Measurements from ENCODE around the gene CYP51A1.

CYP51A1 gene

DNA sequence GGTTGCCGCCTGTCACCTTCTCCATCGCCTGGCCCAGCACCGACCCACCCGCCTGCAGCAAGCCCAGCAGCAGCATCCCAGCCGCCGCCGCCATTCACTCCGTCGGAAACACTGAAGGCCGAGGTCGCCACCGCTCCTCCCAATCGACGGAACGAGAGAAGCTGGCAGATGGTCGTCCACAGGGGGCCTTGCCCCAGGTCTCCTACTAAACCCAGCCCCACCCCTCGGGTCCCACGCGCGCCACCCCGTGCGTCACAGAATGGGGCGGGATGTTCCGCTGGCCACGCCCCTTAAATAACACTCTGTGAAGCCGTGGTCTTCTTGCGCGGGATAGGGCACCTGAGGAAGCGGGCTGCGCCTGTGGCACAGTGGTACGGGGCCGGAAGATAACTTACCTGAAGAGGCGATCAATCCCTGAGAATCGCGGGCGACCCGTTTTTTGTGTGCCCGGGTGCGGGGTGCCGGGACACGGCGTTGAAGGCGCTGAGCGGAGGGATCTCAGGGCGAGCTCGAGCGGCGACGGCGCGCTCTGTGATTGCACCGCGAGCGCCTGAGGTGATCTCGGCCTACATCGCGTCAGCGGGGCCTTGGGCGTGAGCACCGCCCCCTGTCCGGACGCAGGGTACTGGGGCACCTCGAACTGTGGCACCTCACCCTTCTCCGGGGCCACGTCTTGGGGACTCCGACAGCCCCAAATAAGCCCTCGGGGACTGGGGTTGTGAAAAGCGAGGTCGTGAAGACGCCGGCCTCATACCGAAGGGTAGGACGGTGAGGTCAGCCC lies at the start of gene CYP51A1:
TSS of gene CYP51A1 (minus strand) at position 207 of the 781 bp plus-strand sequence. CDS start at position 94, 113 bp downstream.
- TF ChIP-seq, protein P1, sequence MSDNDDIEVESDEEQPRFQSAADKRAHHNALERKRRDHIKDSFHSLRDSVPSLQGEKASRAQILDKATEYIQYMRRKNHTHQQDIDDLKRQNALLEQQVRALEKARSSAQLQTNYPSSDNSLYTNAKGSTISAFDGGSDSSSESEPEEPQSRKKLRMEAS (IDR thresholded peaks at IDR 0.05): peak; percentile 70
- TF ChIP-seq YY1 (IDR thresholded peaks at IDR 0.05; ENCODE audit: low read depth) (peak; percentile 31; the same call in 1 of the 2 replicates), TCF12 (IDR thresholded peaks at IDR 0.05; ENCODE audit: low read depth) (peak; percentile 55), EGR1 (IDR thresholded peaks at IDR 0.05) (no peak), CREB1 (IDR thresholded peaks at IDR 0.05; ENCODE audit: low read depth) (peak; percentile 84), CEBPB (IDR thresholded peaks at IDR 0.05) (peak; percentile 47; the same call in 1 of the 2 replicates), RAD21 (IDR thresholded peaks at IDR 0.05; ENCODE audit: low read depth) (no peak), ZBTB7A (IDR thresholded peaks at IDR 0.05; ENCODE audit: low read depth) (no peak), NFIC (IDR thresholded peaks at IDR 0.05) (no peak), EP300 (IDR thresholded peaks at IDR 0.05; ENCODE audit: borderline replicate concordance) (no peak), FOXM1 (IDR thresholded peaks at IDR 0.05; ENCODE audit: borderline replicate concordance, low read depth) (no peak), TAF1 (IDR thresholded peaks at IDR 0.05; ENCODE audit: low read depth) (peak; percentile 88), TEAD4 (IDR thresholded peaks at IDR 0.05) (no peak)
- TF ChIP-seq, protein P2, sequence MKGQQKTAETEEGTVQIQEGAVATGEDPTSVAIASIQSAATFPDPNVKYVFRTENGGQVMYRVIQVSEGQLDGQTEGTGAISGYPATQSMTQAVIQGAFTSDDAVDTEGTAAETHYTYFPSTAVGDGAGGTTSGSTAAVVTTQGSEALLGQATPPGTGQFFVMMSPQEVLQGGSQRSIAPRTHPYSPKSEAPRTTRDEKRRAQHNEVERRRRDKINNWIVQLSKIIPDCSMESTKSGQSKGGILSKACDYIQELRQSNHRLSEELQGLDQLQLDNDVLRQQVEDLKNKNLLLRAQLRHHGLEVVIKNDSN (IDR thresholded peaks at IDR 0.05): no peak
- TF ChIP-seq, protein P3, sequence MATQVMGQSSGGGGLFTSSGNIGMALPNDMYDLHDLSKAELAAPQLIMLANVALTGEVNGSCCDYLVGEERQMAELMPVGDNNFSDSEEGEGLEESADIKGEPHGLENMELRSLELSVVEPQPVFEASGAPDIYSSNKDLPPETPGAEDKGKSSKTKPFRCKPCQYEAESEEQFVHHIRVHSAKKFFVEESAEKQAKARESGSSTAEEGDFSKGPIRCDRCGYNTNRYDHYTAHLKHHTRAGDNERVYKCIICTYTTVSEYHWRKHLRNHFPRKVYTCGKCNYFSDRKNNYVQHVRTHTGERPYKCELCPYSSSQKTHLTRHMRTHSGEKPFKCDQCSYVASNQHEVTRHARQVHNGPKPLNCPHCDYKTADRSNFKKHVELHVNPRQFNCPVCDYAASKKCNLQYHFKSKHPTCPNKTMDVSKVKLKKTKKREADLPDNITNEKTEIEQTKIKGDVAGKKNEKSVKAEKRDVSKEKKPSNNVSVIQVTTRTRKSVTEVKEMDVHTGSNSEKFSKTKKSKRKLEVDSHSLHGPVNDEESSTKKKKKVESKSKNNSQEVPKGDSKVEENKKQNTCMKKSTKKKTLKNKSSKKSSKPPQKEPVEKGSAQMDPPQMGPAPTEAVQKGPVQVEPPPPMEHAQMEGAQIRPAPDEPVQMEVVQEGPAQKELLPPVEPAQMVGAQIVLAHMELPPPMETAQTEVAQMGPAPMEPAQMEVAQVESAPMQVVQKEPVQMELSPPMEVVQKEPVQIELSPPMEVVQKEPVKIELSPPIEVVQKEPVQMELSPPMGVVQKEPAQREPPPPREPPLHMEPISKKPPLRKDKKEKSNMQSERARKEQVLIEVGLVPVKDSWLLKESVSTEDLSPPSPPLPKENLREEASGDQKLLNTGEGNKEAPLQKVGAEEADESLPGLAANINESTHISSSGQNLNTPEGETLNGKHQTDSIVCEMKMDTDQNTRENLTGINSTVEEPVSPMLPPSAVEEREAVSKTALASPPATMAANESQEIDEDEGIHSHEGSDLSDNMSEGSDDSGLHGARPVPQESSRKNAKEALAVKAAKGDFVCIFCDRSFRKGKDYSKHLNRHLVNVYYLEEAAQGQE (IDR thresholded peaks at IDR 0.05; ENCODE audit: low read depth): 0 out of 2 replicates have a peak, but pooled peaks have one; percentile 37

DNA sequence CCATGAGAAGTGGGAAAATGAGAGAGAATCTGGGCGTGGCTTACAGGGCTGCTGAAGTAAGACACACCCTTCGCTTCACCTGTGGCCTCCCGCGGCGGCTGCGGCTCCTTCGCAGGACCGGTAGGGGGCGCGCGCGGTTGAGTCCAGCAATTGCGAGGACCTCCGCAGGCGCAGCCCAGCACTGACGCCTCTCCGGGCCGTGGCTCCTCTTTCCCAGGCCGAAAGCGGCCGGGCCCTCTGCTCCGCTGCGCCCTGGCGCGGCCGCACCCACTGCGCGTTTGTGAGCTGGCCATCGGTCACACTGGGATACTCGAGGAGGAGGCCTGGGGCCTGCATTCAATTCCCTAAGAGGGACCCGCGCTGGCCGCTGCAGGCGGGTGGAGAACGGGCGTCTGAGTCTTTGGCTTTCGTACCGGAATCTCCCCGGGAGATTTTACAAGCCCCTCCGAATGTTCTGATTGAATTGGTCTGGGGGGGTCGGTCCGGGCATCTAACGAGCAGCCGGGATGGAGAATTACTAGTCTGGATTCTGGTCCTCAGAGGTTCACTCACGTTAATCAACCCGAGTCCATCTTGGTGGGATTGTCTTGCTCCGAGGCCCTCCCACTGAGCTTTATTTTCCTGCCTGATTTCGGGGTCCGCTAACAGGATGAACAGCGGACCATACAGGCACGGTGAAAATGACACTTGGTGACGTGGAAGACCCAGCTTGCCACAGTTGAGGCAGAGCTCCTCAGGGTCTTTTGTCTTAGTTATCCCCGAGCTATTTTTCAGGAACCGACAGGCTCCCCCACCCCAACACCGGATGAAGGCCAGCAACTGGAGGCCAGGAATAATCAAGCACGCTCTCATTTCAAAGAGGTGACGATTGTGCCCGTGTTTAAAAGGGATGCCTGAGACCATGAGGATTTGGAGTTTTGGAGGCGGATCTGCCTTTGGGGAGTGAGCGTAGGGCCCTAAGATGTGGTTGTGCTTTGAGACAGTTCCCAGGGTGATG lies 44.9 kb upstream of the CYP51A1 start, which contains the start of gene LRRD1:
TSS of gene LRRD1 (minus strand) at position 215 of the 997 bp plus-strand sequence. CDS start 13,940 bp downstream, outside the sequence.
- no peak for TF ChIP-seq TEAD4 (IDR thresholded peaks at IDR 0.05)
- TF ChIP-seq RAD21 (IDR thresholded peaks at IDR 0.05; ENCODE audit: low read depth): peak; percentile 63; the same call in 1 of the 2 replicates

DNA sequence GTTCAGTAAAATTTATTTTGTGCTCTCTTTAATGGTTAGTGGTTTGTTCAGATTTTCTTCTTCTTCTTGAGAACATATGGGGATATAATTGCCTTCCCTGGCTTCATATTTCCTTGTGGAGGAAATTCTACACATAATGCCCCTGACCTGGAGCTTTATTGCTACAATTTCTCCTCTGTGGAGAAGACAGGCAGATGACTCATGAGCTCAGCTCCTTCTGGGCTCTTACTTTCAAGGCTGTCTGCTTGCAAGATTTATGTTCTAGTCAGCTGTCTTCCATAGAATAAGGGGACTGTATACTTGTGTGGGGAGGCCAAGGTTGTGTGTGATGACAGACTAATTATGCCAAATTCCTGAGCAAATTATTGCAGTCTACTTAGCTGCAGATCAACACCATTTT lies 43.1 kb upstream of the CYP51A1 start:
- TF ChIP-seq FOXM1 (IDR thresholded peaks at IDR 0.05; ENCODE audit: borderline replicate concordance, low read depth) (no peak), CREB1 (IDR thresholded peaks at IDR 0.05; ENCODE audit: low read depth) (no peak), CEBPB (IDR thresholded peaks at IDR 0.05) (no peak), TEAD4 (IDR thresholded peaks at IDR 0.05) (no peak), TAF1 (IDR thresholded peaks at IDR 0.05; ENCODE audit: low read depth) (no peak), NFIC (IDR thresholded peaks at IDR 0.05) (no peak), RAD21 (IDR thresholded peaks at IDR 0.05; ENCODE audit: low read depth) (no peak), TCF12 (IDR thresholded peaks at IDR 0.05; ENCODE audit: low read depth) (no peak), YY1 (IDR thresholded peaks at IDR 0.05; ENCODE audit: low read depth) (no peak)
- TF ChIP-seq, protein P3 (IDR thresholded peaks at IDR 0.05; ENCODE audit: low read depth): no peak
- TF ChIP-seq, protein P2 (IDR thresholded peaks at IDR 0.05): no peak

DNA sequence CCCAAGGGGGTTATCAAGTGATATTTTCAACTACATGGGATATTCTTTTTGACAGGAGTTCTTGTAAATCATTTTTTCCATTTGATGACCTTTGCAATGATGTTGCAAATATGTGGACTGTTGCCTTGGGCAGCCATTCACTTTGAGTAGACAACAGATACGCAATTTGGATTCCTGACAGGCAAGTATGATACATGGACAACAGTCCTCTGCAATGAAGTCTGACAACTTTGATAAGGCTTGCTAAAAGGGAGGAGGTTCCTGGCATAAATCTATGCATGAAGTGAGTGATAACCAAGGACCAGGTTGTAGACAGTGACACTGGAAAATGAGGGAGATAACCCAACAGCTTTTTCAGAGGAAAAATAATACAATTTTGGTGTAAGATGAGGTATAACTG lies 27.0 kb upstream of the CYP51A1 start:
- TF ChIP-seq CREB1 (IDR thresholded peaks at IDR 0.05; ENCODE audit: low read depth): no peak
- no peak for TF ChIP-seq TAF1 (IDR thresholded peaks at IDR 0.05; ENCODE audit: low read depth)
- no peak for TF ChIP-seq YY1 (IDR thresholded peaks at IDR 0.05; ENCODE audit: low read depth)
- TF ChIP-seq, protein P1 (IDR thresholded peaks at IDR 0.05): no peak
- TF ChIP-seq NFIC (IDR thresholded peaks at IDR 0.05): no peak
- no peak for TF ChIP-seq TEAD4 (IDR thresholded peaks at IDR 0.05)
- TF ChIP-seq TCF12 (IDR thresholded peaks at IDR 0.05; ENCODE audit: low read depth): no peak
- TF ChIP-seq EGR1 (IDR thresholded peaks at IDR 0.05): no peak
- TF ChIP-seq, protein P2 (IDR thresholded peaks at IDR 0.05): no peak
- TF ChIP-seq, protein P3 (IDR thresholded peaks at IDR 0.05; ENCODE audit: low read depth): no peak
- TF ChIP-seq FOXM1 (IDR thresholded peaks at IDR 0.05; ENCODE audit: borderline replicate concordance, low read depth): no peak
- no peak for TF ChIP-seq RAD21 (IDR thresholded peaks at IDR 0.05; ENCODE audit: low read depth)

Measured in Ishikawa (cell line).